SK-N-SH treated with all-trans-retinoic acid at 6 μM for 48 hours (cell line): ENCODE measurements around the gene SLTM.

Experiments used
- ZFP30 ChIP-seq: fragments of 450-650 bp; formaldehyde crosslinking; IDR thresholded peaks from 2 replicates; pipeline ENCODE4 v1.5.0; 2022; ENCODE audit warnings: mild to moderate bottlenecking, moderate library complexity
- ZNF70 ChIP-seq: fragments of 450-650 bp; formaldehyde crosslinking; IDR thresholded peaks from 2 replicates; pipeline ENCODE4 v1.5.0; 2020; ENCODE audit warnings: mild to moderate bottlenecking, moderate library complexity

GRCh38 chr15:58910456-58910855, 23.0 kb downstream of the SLTM start:
- no peak for TF ChIP-seq ZFP30 (CRISPR knock-in tag)
- TF ChIP-seq ZNF70 (CRISPR knock-in tag), result no peak
